HL-60/S4 treated with phorbol 12-myristate 13-acetate at 8.2 ng/mL for 4 days and 3 days (cell line): ENCODE results near the gene PM20D1.

Experiments used
- in situ Hi-C: fragments of 300-500 bp; cut with MboI; formaldehyde crosslinking; loops from 2 replicates; pipeline ENCODE4 v1.15.0; 2022; ENCODE audit warnings: low sequenced_read_pairs

The PM20D1 gene

GRCh38 chr1:205782627-205783432, 67.1 kb downstream of the PM20D1 start:
- in situ Hi-C loops = loop anchor here (25.0 kb wide), 1 partner anchor 329 kb away; the partner anchor contains the start of gene AVPR1B

GRCh38 chr1:205780335-205780734, 69.6 kb downstream of the PM20D1 start:
- in situ Hi-C loops = loop anchor here (25.0 kb wide), 1 partner anchor 332 kb away; the partner anchor contains the start of gene AVPR1B
